SK-N-MC (cell line): ENCODE data around the gene ADCY2.

Experiments used
- DNase-seq: peaks from one replicate; pipeline ENCODE4 v3.0.0-alpha.2; 2011; ENCODE audit warnings: low read depth, low spot score
- H3K27ac ChIP-seq: fragments of 200-600 bp; sonication (generic); 2 replicates; pipeline ENCODE4 v1.5.1; 2016; ENCODE audit warnings: mixed run types
- H3K36me3 ChIP-seq: fragments of 200-600 bp; sonication (generic); 2 replicates; pipeline ENCODE4 v1.6.1; 2017; ENCODE audit warnings: antibody characterized with exemption, low read length, mixed read lengths; ENCODE audit not compliant: insufficient read depth
- H3K4me3 ChIP-seq: fragments of 200-600 bp; sonication (generic); 2 replicates; pipeline ENCODE4 v1.5.1; 2016
- H3K9ac ChIP-seq: fragments of 200-600 bp; sonication (generic); 2 replicates; pipeline ENCODE4 v1.8.0; 2017; ENCODE audit warnings: mixed run types, mixed read lengths; ENCODE audit not compliant: insufficient read length
- H3K9me3 ChIP-seq: fragments of 200-600 bp; sonication (generic); 2 replicates; pipeline ENCODE4 v1.6.1; 2017; ENCODE audit warnings: low read depth, mild to moderate bottlenecking, antibody characterized with exemption, low read length, moderate library complexity, mixed read lengths
- EZH2 ChIP-seq: fragments of 200-600 bp; sonication (generic); IDR thresholded peaks from one replicate; pipeline ENCODE4 v1.6.1; 2017; ENCODE audit warnings: antibody characterized with exemption
- FOXP2 ChIP-seq: optimal IDR thresholded peaks from 2 replicates; pipeline ENCODE3; 2011; ENCODE audit warnings: mild to moderate bottlenecking, moderate library complexity; ENCODE audit not compliant: insufficient read depth; ENCODE audit errors: extremely low read length, control extremely low read depth
- POLR2AphosphoS5 ChIP-seq: IDR thresholded peaks from 2 replicates; pipeline ENCODE4 v1.6.1; 2012; ENCODE audit warnings: mild to moderate bottlenecking, low read depth, low read length, borderline replicate concordance

ADCY2 gene

DNA sequence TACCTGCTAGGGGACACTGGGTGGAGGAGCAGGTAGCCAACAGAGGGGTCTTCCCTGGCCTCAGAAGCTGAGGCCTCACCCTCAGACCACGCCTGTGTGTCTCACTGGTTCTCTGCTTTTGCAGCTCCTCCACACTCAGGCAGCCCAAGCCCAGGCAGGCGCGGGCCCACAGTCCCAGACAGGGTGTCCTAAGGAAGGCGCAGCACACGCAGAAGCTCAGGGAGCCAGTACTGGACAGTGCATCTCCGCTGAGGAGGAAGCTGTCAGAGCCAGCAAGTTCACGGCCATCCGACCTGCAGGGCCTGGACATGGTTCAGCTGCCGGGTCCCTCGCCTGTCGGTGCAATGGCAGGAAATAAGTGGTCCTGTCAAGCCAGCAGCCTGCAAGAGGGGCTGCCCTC is 429.7 kb downstream of the ADCY2 start:
- DNase-seq, result no peak
- Histone ChIP-seq H3K9ac (no peak overlapping the region), H3K27ac (no peak overlapping the region), H3K36me3 (no peaks in the 10 kb centered on the region), H3K4me3 (no peak overlapping the region), H3K9me3 (no peaks in the 10 kb centered on the region)
- no peak for TF ChIP-seq POLR2AphosphoS5
- no peak for TF ChIP-seq FOXP2
- no peak for TF ChIP-seq EZH2

DNA sequence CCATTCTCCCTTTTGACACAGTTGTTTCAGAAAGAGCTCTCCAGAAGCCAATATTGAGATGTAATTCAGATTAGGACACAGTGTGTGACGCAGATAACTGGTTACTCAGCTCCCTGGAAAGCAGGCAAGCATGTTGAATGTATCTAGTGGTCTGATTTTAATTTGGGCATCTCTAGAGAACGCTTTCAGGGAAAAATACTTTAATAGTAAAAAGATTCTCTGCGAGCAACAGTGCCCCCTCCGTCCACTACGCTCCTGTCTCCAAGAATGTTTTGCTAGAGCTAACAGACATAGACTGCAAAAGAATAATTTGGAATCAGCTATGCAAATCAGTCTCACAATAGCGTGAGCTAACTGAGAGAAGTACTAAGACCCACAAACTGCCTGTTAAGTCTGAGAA is 431.7 kb downstream of the ADCY2 start:
- H3K9ac ChIP-seq, result no peak overlapping the region
- H3K9me3 ChIP-seq, result no peaks in the 10 kb centered on the region
- TF ChIP-seq POLR2AphosphoS5 (no peak), EZH2 (no peak), FOXP2 (no peak)
- DNase-seq, result no peak
- no peaks in the 10 kb centered on the region for H3K36me3 ChIP-seq
- no peak overlapping the region for H3K27ac ChIP-seq
- H3K4me3 ChIP-seq, result no peak overlapping the region

DNA sequence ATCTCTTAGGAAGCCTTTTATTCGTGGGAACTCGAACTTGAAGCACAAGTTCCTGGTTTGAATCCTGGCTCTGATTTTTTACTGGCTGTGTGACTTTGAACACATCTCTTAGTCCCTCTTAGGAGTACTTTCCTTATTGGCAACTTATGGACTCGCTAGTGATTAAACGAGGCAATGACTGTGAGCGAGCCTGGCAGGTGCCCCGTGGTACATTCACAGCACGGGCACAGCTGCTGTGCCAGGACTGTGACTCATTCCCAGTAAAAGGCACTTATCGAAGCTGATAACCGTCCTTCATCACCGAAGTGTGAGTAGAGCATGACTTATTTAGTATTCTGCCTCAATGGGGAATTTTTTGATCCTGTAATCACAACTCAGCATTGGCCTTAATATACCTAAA is 432.3 kb downstream of the ADCY2 start:
- TF ChIP-seq FOXP2 (no peak), POLR2AphosphoS5 (no peak), EZH2 (no peak)
- no peak overlapping the region for H3K4me3 ChIP-seq
- DNase-seq, result no peak

DNA sequence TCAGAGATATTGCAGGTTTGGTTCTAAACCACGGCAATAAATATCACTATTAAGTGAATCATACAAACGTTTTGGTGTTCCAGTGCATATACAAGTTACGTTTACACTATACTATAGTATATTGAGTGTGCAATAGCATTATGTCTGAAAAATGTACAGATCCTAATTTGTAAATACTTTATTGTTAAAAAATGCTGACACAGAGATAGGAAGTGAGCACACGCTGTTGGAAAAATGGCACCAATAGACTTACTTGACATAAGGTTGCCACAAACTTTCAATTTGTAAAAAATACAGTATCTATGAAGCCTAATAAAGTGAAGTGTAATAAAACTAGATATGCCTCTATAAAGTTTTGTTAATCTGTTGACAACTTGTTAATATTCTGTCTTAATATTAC is 439.0 kb downstream of the ADCY2 start:
- no peaks in the 10 kb centered on the region for H3K9me3 ChIP-seq
- H3K27ac ChIP-seq, result no peak overlapping the region
- no peak for TF ChIP-seq FOXP2
- no peak for TF ChIP-seq EZH2
- no peak for TF ChIP-seq POLR2AphosphoS5
- no peak overlapping the region for H3K4me3 ChIP-seq
- no peak for DNase-seq
- H3K9ac ChIP-seq, result no peak overlapping the region
- H3K36me3 ChIP-seq, result no peaks in the 10 kb centered on the region

More for the DNA sequence above, 432.3 kb downstream of the ADCY2 start:
- H3K9ac ChIP-seq, result no peak overlapping the region
- no peak overlapping the region for H3K27ac ChIP-seq
- H3K36me3 ChIP-seq, result no peaks in the 10 kb centered on the region
- no peaks in the 10 kb centered on the region for H3K9me3 ChIP-seq

DNA sequence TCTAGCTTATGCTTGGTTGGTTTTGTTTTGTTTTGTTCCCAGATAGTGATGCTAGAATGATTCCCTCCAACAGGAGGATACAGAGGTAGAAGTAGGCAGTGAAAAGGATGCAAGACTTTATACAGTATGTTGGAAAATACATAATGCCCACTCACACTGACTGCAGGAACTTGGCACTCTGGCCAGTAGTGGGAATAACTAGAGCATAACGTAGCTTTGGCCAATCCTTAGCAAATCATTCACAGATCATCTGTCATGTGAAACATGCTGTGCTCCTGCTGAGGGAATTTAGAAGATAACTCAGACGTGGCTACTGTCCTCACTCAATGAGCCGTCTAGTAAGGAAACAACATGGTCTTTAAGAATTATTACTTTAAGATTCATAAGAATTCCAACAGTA is 441.5 kb downstream of the ADCY2 start:
- DNase-seq, result no peak

DNA sequence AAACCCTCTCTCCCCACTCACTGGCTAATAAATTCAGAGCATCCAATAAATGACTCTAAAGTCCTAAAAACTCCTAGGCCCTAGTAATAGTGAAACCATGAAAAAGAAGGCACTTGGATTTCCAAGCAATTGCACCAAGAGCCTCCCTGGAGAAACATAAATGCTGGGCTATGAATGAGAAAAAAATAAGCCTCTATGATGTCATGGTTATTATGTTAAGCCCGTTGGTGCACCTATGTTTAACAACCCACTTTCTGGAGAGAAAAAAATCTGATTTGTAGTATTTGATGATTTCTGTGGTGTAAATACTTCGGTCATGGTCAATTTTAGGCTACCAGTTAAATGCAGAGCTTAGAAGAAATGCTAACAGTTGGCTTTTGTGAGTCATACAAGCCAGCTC is 446.6 kb downstream of the ADCY2 start:
- H3K27ac ChIP-seq, result no peak overlapping the region
- H3K9me3 ChIP-seq, result no peaks in the 10 kb centered on the region
- no peak overlapping the region for H3K9ac ChIP-seq
- H3K36me3 ChIP-seq, result no peaks in the 10 kb centered on the region
- no peak overlapping the region for H3K4me3 ChIP-seq
- TF ChIP-seq FOXP2, result no peak
- TF ChIP-seq POLR2AphosphoS5, result no peak
- no peak for TF ChIP-seq EZH2
- no peak for DNase-seq

More for the DNA sequence above, 441.5 kb downstream of the ADCY2 start:
- TF ChIP-seq POLR2AphosphoS5 (no peak), FOXP2 (no peak), EZH2 (no peak)
- no peak overlapping the region for H3K27ac ChIP-seq
- H3K4me3 ChIP-seq, result no peak overlapping the region
- H3K9ac ChIP-seq, result no peak overlapping the region
- no peaks in the 10 kb centered on the region for H3K9me3 ChIP-seq
- no peaks in the 10 kb centered on the region for H3K36me3 ChIP-seq

DNA sequence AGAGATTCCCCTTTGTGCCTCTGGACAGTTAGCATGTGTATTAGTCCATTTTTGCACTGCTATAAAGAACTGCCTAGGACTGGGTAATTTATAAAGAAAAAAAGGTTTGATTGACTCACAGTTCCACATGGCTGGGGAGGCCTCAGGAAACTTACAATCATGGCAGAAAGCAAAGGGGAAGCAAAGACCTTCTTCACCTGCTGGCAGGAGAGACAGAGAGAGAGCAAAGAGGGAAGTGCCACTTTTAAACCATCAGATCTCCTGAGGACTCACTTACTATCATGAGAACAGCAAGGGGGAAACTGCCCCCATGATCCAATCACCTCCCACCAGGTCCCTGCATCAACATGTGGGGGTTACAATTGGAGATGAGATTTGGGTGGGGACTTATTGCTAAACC is 449.0 kb downstream of the ADCY2 start:
- no peak overlapping the region for H3K27ac ChIP-seq
- no peaks in the 10 kb centered on the region for H3K36me3 ChIP-seq
- no peak for DNase-seq
- H3K9me3 ChIP-seq, result no peaks in the 10 kb centered on the region
- TF ChIP-seq POLR2AphosphoS5 (no peak), EZH2 (no peak), FOXP2 (no peak)
- no peak overlapping the region for H3K9ac ChIP-seq
- H3K4me3 ChIP-seq, result no peak overlapping the region

DNA sequence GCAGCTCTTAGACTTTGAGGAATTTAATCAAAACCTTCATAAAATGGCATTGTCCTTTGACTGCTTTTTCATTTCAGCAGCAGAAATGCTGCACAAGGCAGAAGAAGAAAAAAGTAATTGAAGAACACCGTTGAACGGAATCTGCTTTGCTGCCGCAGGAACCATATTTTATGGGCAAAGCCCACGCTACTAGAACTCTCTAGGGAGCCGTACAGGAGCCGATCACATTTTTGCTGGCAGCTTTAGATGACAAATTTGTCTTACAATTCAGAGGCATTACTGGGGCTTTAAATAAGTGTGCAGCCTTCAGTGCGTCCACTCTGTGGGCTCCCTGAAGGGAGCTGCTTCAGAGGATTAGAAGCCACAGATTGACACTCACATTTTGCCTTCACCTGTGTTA is 449.6 kb downstream of the ADCY2 start:
- no peak overlapping the region for H3K9ac ChIP-seq
- H3K9me3 ChIP-seq, result no peaks in the 10 kb centered on the region
- H3K36me3 ChIP-seq, result no peaks in the 10 kb centered on the region
- DNase-seq, result no peak
- H3K27ac ChIP-seq, result no peak overlapping the region
- TF ChIP-seq FOXP2 (no peak), POLR2AphosphoS5 (no peak), EZH2 (no peak)
- no peak overlapping the region for H3K4me3 ChIP-seq

DNA sequence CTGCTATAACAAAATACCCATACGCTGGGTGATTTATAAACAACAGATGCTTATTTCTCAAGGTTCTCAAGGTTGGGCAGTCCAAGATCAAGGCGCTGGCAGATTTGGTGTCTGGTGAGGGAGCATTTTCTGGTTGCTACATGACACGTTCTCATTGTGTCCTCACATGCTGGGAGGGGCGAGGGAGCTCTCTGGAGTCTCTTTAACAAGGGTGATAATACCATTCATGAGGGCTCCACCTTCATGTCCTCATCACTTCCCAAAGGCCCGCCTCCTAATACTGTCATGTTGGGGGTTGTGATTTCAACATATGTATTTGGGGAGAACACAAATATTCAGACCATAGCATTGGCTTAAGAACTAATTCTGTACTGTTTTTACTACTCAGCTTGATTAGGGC is 450.4 kb downstream of the ADCY2 start:
- DNase-seq, result no peak
- Histone ChIP-seq H3K27ac (no peak overlapping the region), H3K36me3 (no peaks in the 10 kb centered on the region), H3K9ac (no peak overlapping the region), H3K9me3 (no peaks in the 10 kb centered on the region), H3K4me3 (no peak overlapping the region)
- no peak for TF ChIP-seq FOXP2
- no peak for TF ChIP-seq EZH2
- no peak for TF ChIP-seq POLR2AphosphoS5
